Hepatic stellate cell (primary cell): ENCODE measurements around the gene SOWAHA.
"Not testable (repeated sequence)": the region's sequence is repeated elsewhere in the genome, so short reads cannot be mapped to it uniquely, and the experiment has no call there.

Experiments
- DNase-seq: peaks from one replicate; pipeline ENCODE4 v3.0.0; 2011; ENCODE audit warnings: low spot score

The SOWAHA gene

GRCh38 chr5:132854992-132855391 is 41.9 kb downstream of the SOWAHA start:
- not testable (repeated sequence) for DNase-seq

GRCh38 chr5:132856011-132856410 is 42.9 kb downstream of the SOWAHA start:
- no peak for DNase-seq

DNA sequence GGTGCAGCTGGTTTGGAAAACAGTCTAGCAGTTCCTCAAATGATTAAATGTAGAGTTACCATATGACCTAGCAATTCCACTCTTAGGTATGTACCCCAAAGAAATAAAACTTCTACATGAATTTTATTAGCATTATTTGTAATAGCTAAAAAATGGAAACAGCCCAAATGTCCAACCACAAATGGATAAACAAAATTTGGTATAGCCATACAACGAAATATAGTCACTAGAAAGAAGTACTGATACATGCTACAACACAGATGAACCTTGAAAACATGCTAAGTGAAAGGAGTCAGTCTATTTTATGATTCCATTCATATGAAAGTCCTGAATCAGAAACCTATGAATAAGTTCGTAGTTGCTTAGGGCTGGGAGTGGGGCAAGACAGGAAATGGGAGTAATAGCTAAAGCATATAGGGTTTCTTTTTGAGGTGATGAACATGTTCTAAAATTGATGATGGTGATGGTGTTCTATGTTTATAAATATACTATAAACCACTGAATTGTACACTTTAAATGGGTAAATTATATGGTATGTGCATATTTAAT is 46.9 kb downstream of the SOWAHA start:
- no peak for DNase-seq

DNA sequence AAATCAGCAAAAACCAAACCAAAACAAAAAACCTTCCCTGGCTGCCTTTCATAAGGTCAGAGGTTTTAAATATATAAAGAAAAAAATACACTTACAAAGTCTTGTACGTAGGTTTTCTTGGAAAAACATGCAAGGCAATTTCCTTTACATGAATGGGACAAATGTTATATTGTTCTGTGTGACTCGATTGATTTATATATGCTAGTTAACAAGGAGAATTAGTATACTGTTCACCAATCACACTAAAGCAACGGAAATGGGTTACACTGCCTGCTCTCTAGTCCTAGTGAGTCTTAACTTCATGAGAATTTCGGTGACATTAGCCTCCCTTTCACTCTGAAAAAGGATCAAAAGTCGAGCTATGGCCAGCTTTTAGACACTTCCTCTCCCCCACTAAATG is 47.6 kb downstream of the SOWAHA start:
- DNase-seq: no peak

DNA sequence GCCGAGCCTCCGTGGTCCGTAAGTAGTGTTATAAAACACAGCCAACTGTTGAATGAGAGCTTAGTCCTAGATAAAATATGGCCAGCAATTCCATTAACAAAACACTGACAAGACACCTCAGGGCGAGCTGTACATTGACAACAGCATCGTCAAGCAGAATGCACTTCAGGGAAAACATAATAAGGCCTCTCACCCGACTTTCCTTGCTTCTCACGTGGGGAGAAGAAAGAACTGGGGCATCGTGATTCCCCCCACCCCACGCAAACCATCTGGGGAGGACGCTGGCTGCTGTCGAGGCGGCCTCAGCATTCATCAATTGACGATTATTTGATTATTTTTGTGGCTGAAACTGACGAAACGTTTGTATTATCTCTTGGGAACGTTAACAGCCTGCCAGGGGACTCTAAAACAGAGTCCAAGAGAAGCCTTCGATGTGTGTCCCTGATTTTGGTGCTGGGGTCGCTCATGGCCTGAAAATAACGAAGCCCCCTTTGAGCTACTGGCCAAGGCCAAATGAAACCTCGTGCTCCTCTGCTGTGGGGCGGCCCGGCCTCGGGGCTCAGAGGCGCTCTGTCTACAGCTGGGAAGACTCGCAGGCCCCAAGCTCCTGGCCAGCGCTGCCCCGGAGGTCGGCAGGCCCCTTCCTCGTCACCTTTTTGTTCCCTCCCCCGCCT is 52.7 kb downstream of the SOWAHA start:
- no peak for DNase-seq
